DMS114 treated with DMSO at 0.1 percent for 48 hours (cell line): ENCODE measurements around the gene TNNI2.

Experiments used
- DNase-seq: peaks from one replicate; lab custom pipeline; 2025; ENCODE audit not compliant: unreplicated experiment; lab: John Stamatoyannopoulos, UW

TNNI2 gene

GRCh38 chr11:1857064-1857463, 18.3 kb downstream of the TNNI2 start:
- no peak for DNase-seq

- no peak for DNase-seq
Observed at GRCh38 chr11:1858154-1858553, 19.4 kb downstream of the TNNI2 start.

GRCh38 chr11:1858576-1858975, 19.8 kb downstream of the TNNI2 start:
- no peak for DNase-seq

- no peak for DNase-seq
Observed at GRCh38 chr11:1859004-1859403, 20.2 kb downstream of the TNNI2 start.

GRCh38 chr11:1860108-1860507, 21.3 kb downstream of the TNNI2 start:
- DNase-seq, result no peak

- DNase-seq, result no peak
Observed at GRCh38 chr11:1861435-1862411, 22.9 kb downstream of the TNNI2 start.

- no peak for DNase-seq
Observed at GRCh38 chr11:1862588-1863351, 24.0 kb downstream of the TNNI2 start.

- DNase-seq, result no peak
Observed at GRCh38 chr11:1863352-1864216, 24.8 kb downstream of the TNNI2 start.

GRCh38 chr11:1864231-1864630, 25.4 kb downstream of the TNNI2 start:
- no peak for DNase-seq

GRCh38 chr11:1864831-1865665, 26.3 kb downstream of the TNNI2 start:
- DNase-seq, result no peak

- DNase-seq, result no peak
Observed at GRCh38 chr11:1866226-1866625, 27.4 kb downstream of the TNNI2 start.

- DNase-seq, result no peak
Observed at GRCh38 chr11:1866776-1867175, 28.0 kb downstream of the TNNI2 start.

GRCh38 chr11:1867381-1867780, 28.6 kb downstream of the TNNI2 start:
- no peak for DNase-seq

- no peak for DNase-seq
Observed at GRCh38 chr11:1868056-1868635, 29.4 kb downstream of the TNNI2 start.

- no peak for DNase-seq
Observed at GRCh38 chr11:1868636-1869291, 30.0 kb downstream of the TNNI2 start.

- no peak for DNase-seq
Observed at GRCh38 chr11:1869427-1870325, 30.9 kb downstream of the TNNI2 start.

- DNase-seq, result no peak
Observed at GRCh38 chr11:1870326-1870696, 31.5 kb downstream of the TNNI2 start.

- DNase-seq, result no peak
Observed at GRCh38 chr11:1870721-1871466, 32.1 kb downstream of the TNNI2 start.
